Smooth muscle cell (in vitro differentiated cells): Measurements from ENCODE around the gene TBC1D22A. TPM values are rescaled to one million over a fixed set of nuclear protein-coding genes. Genes with fewer than 3 reads are reported as not detected.

Experiments used
- DNase-seq: peaks from one replicate; lab custom pipeline; 2025; ENCODE audit not compliant: unreplicated experiment; lab: John Stamatoyannopoulos, UW
- H2AFZ ChIP-seq: fragments of 200-600 bp; sonication (generic); 2 replicates; pipeline ENCODE4 v1.6.0; 2016; ENCODE audit warnings: antibody characterized with exemption, low read depth, mild to moderate bottlenecking
- H3F3A ChIP-seq: fragments of 200-600 bp; sonication (generic); 2 replicates; pipeline ENCODE4 v1.6.0; 2017; ENCODE audit warnings: antibody characterized with exemption, low read depth
- H3K27ac ChIP-seq: fragments of 200-600 bp; sonication (generic); 2 replicates; pipeline ENCODE4 v1.5.1; 2016; ENCODE audit warnings: low read depth, mild to moderate bottlenecking
- H3K27me3 ChIP-seq: fragments of 200-600 bp; sonication (generic); 2 replicates; pipeline ENCODE4 v1.6.1; 2016; ENCODE audit warnings: low read depth, mild to moderate bottlenecking
- H3K36me3 ChIP-seq: fragments of 200-600 bp; sonication (generic); 2 replicates; pipeline ENCODE4 v1.5.1; 2016; ENCODE audit warnings: low read depth
- H3K4me1 ChIP-seq: fragments of 200-600 bp; sonication (generic); 2 replicates; pipeline ENCODE4 v1.5.1; 2016; ENCODE audit warnings: low read depth
- H3K4me2 ChIP-seq: fragments of 200-600 bp; sonication (generic); 2 replicates; pipeline ENCODE4 v1.6.0; 2016; ENCODE audit warnings: mild to moderate bottlenecking
- H3K4me3 ChIP-seq: fragments of 200-600 bp; sonication (generic); 2 replicates; pipeline ENCODE4 v1.5.1; 2016; ENCODE audit warnings: mild to moderate bottlenecking
- H3K79me2 ChIP-seq: fragments of 200-600 bp; sonication (generic); 2 replicates; pipeline ENCODE4 v1.6.0; 2016; ENCODE audit warnings: low read depth, mild to moderate bottlenecking
- H3K9ac ChIP-seq: fragments of 200-600 bp; sonication (generic); 2 replicates; pipeline ENCODE4 v1.6.0; 2016; ENCODE audit warnings: low read depth
- H3K9me3 ChIP-seq: fragments of 200-600 bp; sonication (generic); replicated peaks from 2 replicates; pipeline ENCODE4 v1.5.1; 2016; ENCODE audit warnings: low read depth
- H4K20me1 ChIP-seq: fragments of 200-600 bp; sonication (generic); 2 replicates; pipeline ENCODE4 v1.6.0; 2016; ENCODE audit warnings: low read depth
- WGBS: methylation state at CpG from one replicate; pipeline ENCODE4 v1.1.7; 2016; ENCODE audit warnings: low lambda C conversion rate; 5-methylcytosine and 5-hydroxymethylcytosine counted together
- polyA plus RNA-seq: library from polyadenylated mRNA; unstranded; fragments of >200 nt; fragmentation: Nextera tagmentation; extraction: Ambion mirVana; gene quantifications from 2 replicates; pipeline ENCODE4 v1.2.1, GENCODE V29; 2016
- total RNA-seq: library from RNA; depleted of rRNA; stranded (reverse); fragments of >200 nt; gene quantifications from 2 replicates; pipeline ENCODE4 v1.2.3, GENCODE V29; 2014
- TF ChIP-seq, protein P1 (sequence below): fragments of 200-600 bp; sonication (generic); IDR thresholded peaks from 2 replicates; pipeline ENCODE4 v1.5.1; 2017; ENCODE audit warnings: borderline replicate concordance, mild to moderate bottlenecking, antibody characterized with exemption; ENCODE audit not compliant: insufficient read depth, poor library complexity, severe bottlenecking

The TBC1D22A gene
- total and polyA plus RNA-seq, 2 experiments from 2014 or later, result 12.5 to 14.4 TPM

DNA sequence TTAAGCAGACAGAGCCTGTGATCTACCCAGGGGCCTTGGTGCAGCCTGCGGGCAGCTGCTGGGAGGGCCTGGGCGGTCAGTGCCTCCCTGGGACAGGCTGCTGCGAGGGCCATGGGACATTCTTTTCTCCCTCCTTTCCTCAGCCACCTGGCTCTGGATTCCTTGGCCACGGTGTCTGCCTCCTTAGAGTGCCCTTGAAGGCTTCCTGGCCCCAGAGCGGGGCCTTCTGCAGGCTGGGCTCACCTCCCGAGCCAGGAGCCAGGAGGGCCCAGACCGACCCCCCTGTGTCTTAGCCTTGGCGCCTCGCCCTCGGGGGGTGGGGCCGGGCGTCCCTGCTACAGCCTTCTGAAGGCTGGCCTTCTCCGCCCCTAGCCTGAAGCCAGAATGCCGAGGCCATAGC lies 231.2 kb downstream of the TBC1D22A start:
- Histone ChIP-seq H3K4me1 (no peaks in the 10 kb centered on the region), H3K27ac (no peak overlapping the region), H3K27me3 (no peaks in the 10 kb centered on the region), H3K9me3 (no peaks in the 10 kb centered on the region), H3K9ac (no peak overlapping the region), H3F3A (no peaks in the 10 kb centered on the region), H3K36me3 (no peaks in the 10 kb centered on the region), H2AFZ (no peak overlapping the region), H3K4me2 (no peak overlapping the region), H3K79me2 (no peaks in the 10 kb centered on the region), H3K4me3 (no peak overlapping the region), H4K20me1 (peaks cover 28% of the 10 kb centered on the region)
- DNase-seq, result no peak
- TF ChIP-seq, protein P1, sequence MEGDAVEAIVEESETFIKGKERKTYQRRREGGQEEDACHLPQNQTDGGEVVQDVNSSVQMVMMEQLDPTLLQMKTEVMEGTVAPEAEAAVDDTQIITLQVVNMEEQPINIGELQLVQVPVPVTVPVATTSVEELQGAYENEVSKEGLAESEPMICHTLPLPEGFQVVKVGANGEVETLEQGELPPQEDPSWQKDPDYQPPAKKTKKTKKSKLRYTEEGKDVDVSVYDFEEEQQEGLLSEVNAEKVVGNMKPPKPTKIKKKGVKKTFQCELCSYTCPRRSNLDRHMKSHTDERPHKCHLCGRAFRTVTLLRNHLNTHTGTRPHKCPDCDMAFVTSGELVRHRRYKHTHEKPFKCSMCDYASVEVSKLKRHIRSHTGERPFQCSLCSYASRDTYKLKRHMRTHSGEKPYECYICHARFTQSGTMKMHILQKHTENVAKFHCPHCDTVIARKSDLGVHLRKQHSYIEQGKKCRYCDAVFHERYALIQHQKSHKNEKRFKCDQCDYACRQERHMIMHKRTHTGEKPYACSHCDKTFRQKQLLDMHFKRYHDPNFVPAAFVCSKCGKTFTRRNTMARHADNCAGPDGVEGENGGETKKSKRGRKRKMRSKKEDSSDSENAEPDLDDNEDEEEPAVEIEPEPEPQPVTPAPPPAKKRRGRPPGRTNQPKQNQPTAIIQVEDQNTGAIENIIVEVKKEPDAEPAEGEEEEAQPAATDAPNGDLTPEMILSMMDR, result no peak
- WGBS, result 61% methylated on average over 14 of the region's 14 CpGs

DNA sequence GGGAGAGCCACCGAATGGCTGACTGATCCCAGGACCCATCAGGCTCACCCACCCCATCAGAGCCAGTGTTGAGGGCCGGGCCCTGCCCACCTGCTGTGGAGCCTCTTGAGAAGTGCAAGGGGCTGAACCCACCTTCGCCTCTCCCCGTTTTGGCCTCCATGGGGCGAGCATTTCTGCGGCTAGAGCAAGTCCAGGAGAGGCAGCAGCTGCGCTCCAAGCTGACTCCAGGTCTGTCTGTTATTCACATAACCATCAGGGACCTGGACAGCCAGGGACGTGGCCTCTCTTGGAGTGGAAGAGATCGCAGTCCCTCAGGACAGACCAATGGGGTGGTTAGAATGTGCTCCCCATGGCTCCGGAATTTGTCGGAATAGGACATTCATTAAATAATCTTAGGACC lies 231.8 kb downstream of the TBC1D22A start:
- H3F3A ChIP-seq, result no peaks in the 10 kb centered on the region
- no peak overlapping the region for H3K4me2 ChIP-seq
- H3K4me3 ChIP-seq, result no peak overlapping the region
- no peak overlapping the region for H3K27ac ChIP-seq
- no peaks in the 10 kb centered on the region for H3K36me3 ChIP-seq
- H3K27me3 ChIP-seq, result no peaks in the 10 kb centered on the region
- no peaks in the 10 kb centered on the region for H3K79me2 ChIP-seq
- no peak overlapping the region for H2AFZ ChIP-seq
- H3K4me1 ChIP-seq, result no peaks in the 10 kb centered on the region
- DNase-seq, result no peak
- no peaks in the 10 kb centered on the region for H3K9me3 ChIP-seq
- H4K20me1 ChIP-seq, result peaks cover 22% of the 10 kb centered on the region
- WGBS, result 91% methylated on average over 11 of the region's 11 CpGs
- no peak overlapping the region for H3K9ac ChIP-seq
- TF ChIP-seq, protein P1, result no peak

DNA sequence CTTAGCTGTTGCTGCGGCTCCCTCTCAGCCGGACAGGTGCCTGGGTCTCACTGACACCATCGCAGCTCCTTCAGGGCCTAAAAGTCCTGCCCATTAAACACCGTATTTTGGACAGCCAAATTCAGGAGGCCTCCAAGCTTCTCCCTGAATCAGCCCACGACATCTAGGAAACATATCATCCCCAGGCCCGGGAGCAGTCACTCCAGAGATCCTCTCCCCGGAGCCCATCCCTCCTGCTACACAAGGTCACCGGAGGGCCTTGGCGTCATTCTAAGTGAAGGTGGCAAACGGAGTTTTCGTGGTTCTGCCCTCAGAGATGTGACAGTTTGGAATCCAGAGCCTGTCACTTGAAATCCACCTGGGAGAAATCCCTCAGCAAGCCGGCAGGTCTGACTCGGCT lies 232.5 kb downstream of the TBC1D22A start:
- Histone ChIP-seq H2AFZ (no peak overlapping the region), H3F3A (no peaks in the 10 kb centered on the region), H3K79me2 (no peaks in the 10 kb centered on the region), H3K36me3 (no peaks in the 10 kb centered on the region), H3K9me3 (no peaks in the 10 kb centered on the region), H3K4me3 (no peak overlapping the region), H3K27ac (no peak overlapping the region), H3K27me3 (no peaks in the 10 kb centered on the region), H4K20me1 (peaks cover 21% of the 10 kb centered on the region), H3K4me2 (no peak overlapping the region), H3K9ac (no peak overlapping the region), H3K4me1 (no peaks in the 10 kb centered on the region)
- 96% methylated on average over 13 of the region's 13 CpGs for WGBS
- TF ChIP-seq, protein P1, result no peak
- no peak for DNase-seq
